GM12873 (cell line): ENCODE data around the gene EYA2.

ENCODE experiments used
- CTCF ChIP-seq: IDR thresholded peaks from 2 replicates; pipeline ENCODE4 v1.5.1; 2012; ENCODE audit warnings: low read depth, mild to moderate bottlenecking, moderate library complexity, low read length, control low read depth; ENCODE audit not compliant: insufficient read depth; ENCODE audit errors: missing control alignments

Gene EYA2

GRCh38 chr20:47057661-47058060 is 163.0 kb downstream of the EYA2 start:
- no peak for TF ChIP-seq CTCF

- TF ChIP-seq CTCF, result no peak
Observed at GRCh38 chr20:47058236-47058635, 163.6 kb downstream of the EYA2 start.

- TF ChIP-seq CTCF, result no peak
Observed at GRCh38 chr20:47059536-47059935, 164.9 kb downstream of the EYA2 start.

- TF ChIP-seq CTCF, result no peak
Observed at GRCh38 chr20:47061549-47061948, 166.9 kb downstream of the EYA2 start.

- no peak for TF ChIP-seq CTCF
Observed at GRCh38 chr20:47062226-47062890, 167.7 kb downstream of the EYA2 start.

- TF ChIP-seq CTCF, result no peak
Observed at GRCh38 chr20:47063407-47063806, 168.8 kb downstream of the EYA2 start.

- TF ChIP-seq CTCF, result no peak
Observed at GRCh38 chr20:47063808-47064207, 169.2 kb downstream of the EYA2 start.
